Measurements from ENCODE around the gene SH3RF3.

GRCh38 chr2:109293663-109294062, 164.7 kb downstream of the SH3RF3 start:
- no peak for TF ChIP-seq YY1 (IDR thresholded peaks at IDR 0.05; ENCODE audit: low read depth)
- no peak for TF ChIP-seq POLR2AphosphoS5 (IDR thresholded peaks at IDR 0.05; ENCODE audit: low read depth, low read length)
- no peak for TF ChIP-seq EP300 (IDR thresholded peaks at IDR 0.05; ENCODE audit: borderline replicate concordance in 1 of 2, low read depth in 1 of 2, low read length in 1 of 2)
- TF ChIP-seq CTCF (IDR thresholded peaks at IDR 0.05) = no peak
- TF ChIP-seq EZH2phosphoT487 (IDR thresholded peaks at IDR 0.05; ENCODE audit: borderline replicate concordance, low read depth) = no peak
- TF ChIP-seq SMC3 (IDR thresholded peaks at IDR 0.05; ENCODE audit: low read depth, low read length) = no peak
- TF ChIP-seq MAX (IDR thresholded peaks at IDR 0.05; ENCODE audit: low read depth) = no peak

All from SK-N-SH (cell line).